ENCODE measurements around the gene PMEL. TPM values are rescaled to one million over a fixed set of nuclear protein-coding genes. Genes with fewer than 3 reads are reported as not detected.

The PMEL gene
- total RNA-seq, 2 experiments from 2014 or later, result not detected

- no peak for ATAC-seq (ENCODE audit: poor library complexity)
- peak overlapping the region; percentile 98 for H3K4me3 ChIP-seq (ENCODE audit: low read length)
- peak overlapping the region; percentile 70 to 81 for H3K27ac ChIP-seq (ENCODE audit: low read depth in 1 of 2, low read length in 2 of 2)
- Mint-ChIP-seq H3K27me3 (no peaks in the 10 kb centered on the region), H3K4me1 (ENCODE audit: low read depth) (peaks cover 69% of the 10 kb centered on the region), H3K9me3 (no peaks in the 10 kb centered on the region), H3K27ac (peak overlapping the region; percentile 97), H3K4me3 (peak overlapping the region; percentile 99), H3K36me3 (ENCODE audit: low read depth) (peaks cover 93% of the 10 kb centered on the region)
- DNase-seq, result no peak
- H3K36me3 ChIP-seq (ENCODE audit: insufficient read depth, low read length), result peaks cover 75% of the 10 kb centered on the region
- no peaks in the 10 kb centered on the region for H3K27me3 ChIP-seq (ENCODE audit: control insufficient read depth in 1 of 2, insufficient read depth in 2 of 2, low read length in 2 of 2)
- intact Hi-C loops (cut with DNase I, micrococcal nuclease), result loop anchor here in 1 of 2 experiments (5.0 kb wide), 1 partner anchor 108 kb away; the partner anchor contains the start of gene RPS26
- ChIA-PET POLR2A (interaction anchor here (0.8 to 18.6 kb wide), 8 partner anchors 12 to 116 kb away, joined by 3 to 251 read pairs (median 28); partner anchors contain the start of genes DNAJC14, ORMDL2, RAB5B and SARNP), CTCF (interaction anchor here (0.6 to 6.6 kb wide), 6 partner anchors 8 to 210 kb away, joined by 3 to 31 read pairs (median 4); partner anchors contain the start of gene PYM1)
- H3K9me3 ChIP-seq (ENCODE audit: control insufficient read depth in 1 of 2, insufficient read depth in 1 of 2, low read length in 2 of 2), result no peaks in the 10 kb centered on the region
- H3K4me1 ChIP-seq (ENCODE audit: insufficient read depth, low read length), result peaks cover 80% of the 10 kb centered on the region
- TF ChIP-seq CTCF (IDR thresholded peaks at IDR 0.05), result no peak
Observed at GRCh38 chr12:55934773-55935172, 31.1 kb downstream of the PMEL start.

- CTCF ChIA-PET, result interaction anchor here (0.8 to 6.6 kb wide), 4 partner anchors 20 to 196 kb away, joined by 3 to 31 read pairs (median 3); no protein-coding TSS in a partner anchor
- intact Hi-C loops (cut with DNase I, micrococcal nuclease), result loop anchor here in 1 of 2 experiments (5.0 kb wide), 1 partner anchor 108 kb away; the partner anchor contains the start of gene RPS26
- TF ChIP-seq CTCF (IDR thresholded peaks at IDR 0.05), result no peak
- Histone ChIP-seq H3K27ac (ENCODE audit: low read depth in 1 of 2, low read length in 2 of 2) (peak overlapping the region; percentile 81 to 93), H3K4me3 (ENCODE audit: low read length) (peak overlapping the region; percentile 98), H3K27me3 (ENCODE audit: control insufficient read depth in 1 of 2, insufficient read depth in 2 of 2, low read length in 2 of 2) (no peaks in the 10 kb centered on the region), H3K36me3 (ENCODE audit: insufficient read depth, low read length) (peaks cover 68% of the 10 kb centered on the region), H3K4me1 (ENCODE audit: insufficient read depth, low read length) (peaks cover 79% of the 10 kb centered on the region), H3K9me3 (ENCODE audit: control insufficient read depth in 1 of 2, insufficient read depth in 1 of 2, low read length in 2 of 2) (no peaks in the 10 kb centered on the region)
- peaks cover 69% of the 10 kb centered on the region for H3K4me1 Mint-ChIP-seq (ENCODE audit: low read depth)
- DNase-seq (no peak), ATAC-seq (ENCODE audit: poor library complexity) (no peak)
- no peaks in the 10 kb centered on the region for H3K27me3 Mint-ChIP-seq
- peak overlapping the region; percentile 99 for H3K4me3 Mint-ChIP-seq
- H3K36me3 Mint-ChIP-seq (ENCODE audit: low read depth), result peaks cover 93% of the 10 kb centered on the region
- peak overlapping the region; percentile 97 for H3K27ac Mint-ChIP-seq
- H3K9me3 Mint-ChIP-seq, result no peaks in the 10 kb centered on the region
- POLR2A ChIA-PET, result interaction anchor here (0.7 to 18.6 kb wide), 15 partner anchors 8 to 204 kb away, joined by 3 to 251 read pairs (median 7); partner anchors contain the start of genes DNAJC14, ORMDL2, RAB5B and SARNP
Observed at GRCh38 chr12:55933799-55934742, 31.8 kb downstream of the PMEL start.

GRCh38 chr12:55933169-55933798 lies 32.6 kb downstream of the PMEL start:
- intact Hi-C loops (cut with DNase I, micrococcal nuclease), result loop anchor here in 1 of 2 experiments (5.0 kb wide), 1 partner anchor 109 kb away; the partner anchor contains the start of gene RPS26
- H3K36me3 ChIP-seq (ENCODE audit: insufficient read depth, low read length), result peaks cover 60% of the 10 kb centered on the region
- peak overlapping the region; percentile 98 for H3K4me3 ChIP-seq (ENCODE audit: low read length)
- H3K27ac Mint-ChIP-seq, result peak overlapping the region; percentile 97
- peaks cover 62% of the 10 kb centered on the region for H3K4me1 Mint-ChIP-seq (ENCODE audit: low read depth)
- ATAC-seq (ENCODE audit: poor library complexity) (no peak), DNase-seq (peak in 5 of 14 experiments; percentile 38 to 64 (median 50))
- H3K27me3 ChIP-seq (ENCODE audit: control insufficient read depth in 1 of 2, insufficient read depth in 2 of 2, low read length in 2 of 2), result no peaks in the 10 kb centered on the region
- ChIA-PET CTCF (interaction anchor here (1.3 to 6.6 kb wide), 2 partner anchors 19 to 195 kb away, joined by 3 to 31 read pairs; no protein-coding TSS in a partner anchor), POLR2A (interaction anchor here (0.6 to 18.6 kb wide), 14 partner anchors 9 to 204 kb away, joined by 3 to 251 read pairs (median 6); partner anchors contain the start of genes DNAJC14, ORMDL2, PA2G4 and RAB5B)
- TF ChIP-seq CTCF (IDR thresholded peaks at IDR 0.05), result no peak
- H3K27me3 Mint-ChIP-seq, result no peaks in the 10 kb centered on the region
- peak overlapping the region; percentile 99 for H3K4me3 Mint-ChIP-seq
- peak overlapping the region; percentile 81 to 93 for H3K27ac ChIP-seq (ENCODE audit: low read depth in 1 of 2, low read length in 2 of 2)
- peaks cover 86% of the 10 kb centered on the region for H3K36me3 Mint-ChIP-seq (ENCODE audit: low read depth)
- peaks cover 78% of the 10 kb centered on the region for H3K4me1 ChIP-seq (ENCODE audit: insufficient read depth, low read length)
- H3K9me3 Mint-ChIP-seq, result no peaks in the 10 kb centered on the region
- H3K9me3 ChIP-seq (ENCODE audit: control insufficient read depth in 1 of 2, insufficient read depth in 1 of 2, low read length in 2 of 2), result no peaks in the 10 kb centered on the region

Data from CD4-positive, alpha-beta T cell (primary cell).